Activated T-cell treated with anti-CD3 and anti-CD28 coated beads, Interleukin-2, amount 50 U/mL, for 1 hour (primary cell): Measurements from ENCODE around the gene ATP8A2.
"Not testable (repeated sequence)": the region's sequence is repeated elsewhere in the genome, so short reads cannot be mapped to it uniquely, and the experiment has no call there.

Experiments
- DNase-seq: peaks from one replicate; pipeline ENCODE4 v3.0.0-alpha.2; 2020

ATP8A2 gene

GRCh38 chr13:25939961-25940687, 568.4 kb downstream of the ATP8A2 start:
- no peak for DNase-seq

GRCh38 chr13:25943081-25943480, 571.3 kb downstream of the ATP8A2 start:
- no peak for DNase-seq

GRCh38 chr13:25943658-25944057, 571.9 kb downstream of the ATP8A2 start:
- no peak for DNase-seq

- DNase-seq, result no peak
Observed at GRCh38 chr13:25945596-25945995, 573.8 kb downstream of the ATP8A2 start.

- no peak for DNase-seq
Observed at GRCh38 chr13:25946321-25946720, 574.5 kb downstream of the ATP8A2 start.

- DNase-seq, result no peak
Observed at GRCh38 chr13:25948910-25949309, 577.1 kb downstream of the ATP8A2 start.

- DNase-seq, result no peak
Observed at GRCh38 chr13:25951831-25952230, 580.1 kb downstream of the ATP8A2 start.

GRCh38 chr13:25954080-25954479, 582.3 kb downstream of the ATP8A2 start:
- peak; percentile 24 for DNase-seq

- not testable (repeated sequence) for DNase-seq
Observed at GRCh38 chr13:25954943-25955342, 583.2 kb downstream of the ATP8A2 start.

- DNase-seq, result no peak
Observed at GRCh38 chr13:25958986-25959385, 587.2 kb downstream of the ATP8A2 start.

- DNase-seq, result no peak
Observed at GRCh38 chr13:25961294-25961693, 589.5 kb downstream of the ATP8A2 start.

GRCh38 chr13:25963674-25964073, 591.9 kb downstream of the ATP8A2 start:
- no peak for DNase-seq

GRCh38 chr13:25965596-25965995, 593.8 kb downstream of the ATP8A2 start:
- no peak for DNase-seq

GRCh38 chr13:25966086-25966485, 594.3 kb downstream of the ATP8A2 start:
- no peak for DNase-seq

- no peak for DNase-seq
Observed at GRCh38 chr13:25967144-25967543, 595.4 kb downstream of the ATP8A2 start.

GRCh38 chr13:25971047-25971446, 599.3 kb downstream of the ATP8A2 start:
- no peak for DNase-seq

GRCh38 chr13:25971459-25972145, 599.8 kb downstream of the ATP8A2 start:
- DNase-seq, result peak; percentile 51

GRCh38 chr13:25973085-25973484, 601.3 kb downstream of the ATP8A2 start:
- no peak for DNase-seq

GRCh38 chr13:25973576-25973975, 601.8 kb downstream of the ATP8A2 start:
- peak; percentile 42 for DNase-seq

- DNase-seq, result no peak
Observed at GRCh38 chr13:25977216-25977615, 605.4 kb downstream of the ATP8A2 start.

- no peak for DNase-seq
Observed at GRCh38 chr13:25977671-25978070, 605.9 kb downstream of the ATP8A2 start.

- no peak for DNase-seq
Observed at GRCh38 chr13:25978961-25979360, 607.2 kb downstream of the ATP8A2 start.

- no peak for DNase-seq
Observed at GRCh38 chr13:25979371-25979770, 607.6 kb downstream of the ATP8A2 start.

GRCh38 chr13:25980255-25980654, 608.5 kb downstream of the ATP8A2 start:
- no peak for DNase-seq

- DNase-seq, result no peak
Observed at GRCh38 chr13:25981060-25981459, 609.3 kb downstream of the ATP8A2 start.
